SK-N-SH (cell line): ENCODE measurements around the gene AATF. TPM values are rescaled to one million over a fixed set of nuclear protein-coding genes. Genes with fewer than 3 reads are reported as not detected.

Experiments used
- CTCF ChIA-PET: fragments of 300-600, 350-600 bp; formaldehyde crosslinking; extraction: SDS; loops from one replicate; lab custom pipeline; 2021; lab: Yijun Ruan, JAX
- POLR2A ChIA-PET: fragments of 350-600 bp; sonication (Branson Sonifier 250); formaldehyde crosslinking; extraction: SDS; loops from one replicate; lab custom pipeline; 2020; ENCODE audit warnings: antibody characterized with exemption, inconsistent platforms; lab: Yijun Ruan, JAX
- DNase-seq: peaks from one replicate; pipeline ENCODE4 v3.0.0; 2012
- H2AFZ ChIP-seq: fragments of 200-600 bp; sonication (generic); 2 replicates; pipeline ENCODE4 v1.8.1; 2016; ENCODE audit warnings: antibody characterized with exemption, mild to moderate bottlenecking, low read depth
- H3F3A ChIP-seq: fragments of 200-600 bp; sonication (generic); replicated peaks from 2 replicates; pipeline ENCODE3; 2016; ENCODE audit warnings: antibody characterized with exemption, mild to moderate bottlenecking; ENCODE audit not compliant: insufficient read depth
- H3K27ac ChIP-seq, 2 experiments: fragments of 200-500 bp in 1 of 2; fragments of 200-600 bp in 1 of 2; sonication (Bioruptor generic) in 1 of 2; sonication (generic), shearing (Covaris generic) in 1 of 2; 2 replicates each; pipeline versions ENCODE4 v1.5.1 to v1.6.1; 2014 to 2016; ENCODE audit warnings: low read depth in 2 of 2, inconsistent platforms in 1 of 2, low read length in 1 of 2, mild to moderate bottlenecking in 1 of 2, mixed read lengths in 1 of 2
- H3K27me3 ChIP-seq: fragments of 200-600 bp; sonication (generic), shearing (Covaris generic); 2 replicates; pipeline ENCODE4 v1.6.1; 2016; ENCODE audit warnings: mixed run types; ENCODE audit not compliant: insufficient read depth
- H3K36me3 ChIP-seq, 2 experiments: fragments of 200-500 bp in 1 of 2; fragments of 200-600 bp in 1 of 2; sonication (Bioruptor generic) in 1 of 2; sonication (generic) in 1 of 2; replicated peaks in 1 of 2; 2 replicates each; pipeline versions ENCODE3 to v1.5.1; 2014 to 2016; ENCODE audit warnings: low read length in 1 of 2, mild to moderate bottlenecking in 1 of 2; ENCODE audit not compliant: insufficient read depth in 2 of 2, control insufficient read depth in 1 of 2
- H3K4me1 ChIP-seq, 2 experiments: fragments of 200-500 bp in 1 of 2; fragments of 200-600 bp in 1 of 2; sonication (Bioruptor generic) in 1 of 2; sonication (generic), shearing (Covaris generic) in 1 of 2; 2 replicates each; pipeline versions ENCODE4 v1.5.1 to v1.6.1; 2014 to 2016; ENCODE audit warnings: low read depth in 1 of 2, low read length in 1 of 2, mixed run types in 1 of 2; ENCODE audit not compliant: insufficient read depth in 2 of 2, control insufficient read depth in 1 of 2
- H3K4me2 ChIP-seq: fragments of 200-600 bp; sonication (generic), shearing (Covaris generic); 2 replicates; pipeline ENCODE4 v1.6.1; 2017; ENCODE audit warnings: mixed run types
- H3K4me3 ChIP-seq, 2 experiments: fragments of 200-500 bp in 1 of 2; fragments of 200-600 bp in 1 of 2; sonication (Bioruptor generic) in 1 of 2; sonication (generic), shearing (Covaris generic) in 1 of 2; 2 replicates each; pipeline versions ENCODE4 v1.5.1 to v1.8.1; 2014 to 2016; ENCODE audit warnings: low read depth in 2 of 2, inconsistent platforms in 1 of 2, low read length in 1 of 2, mild to moderate bottlenecking in 1 of 2, mixed read lengths in 1 of 2, moderate library complexity in 1 of 2
- H3K79me2 ChIP-seq: fragments of 200-600 bp; sonication (generic); 2 replicates; pipeline ENCODE4 v1.8.1; 2017; ENCODE audit warnings: mild to moderate bottlenecking; ENCODE audit not compliant: insufficient read depth
- H3K9ac ChIP-seq: fragments of 200-600 bp; sonication (generic); 2 replicates; pipeline ENCODE4 v1.6.1; 2017; ENCODE audit warnings: mixed run types
- H3K9me2 ChIP-seq: fragments of 200-600 bp; sonication (generic); 2 replicates; pipeline ENCODE4 v1.6.1; 2017; ENCODE audit warnings: mixed run types
- H3K9me3 ChIP-seq: fragments of 200-600 bp; sonication (generic); 2 replicates; pipeline ENCODE4 v1.6.1; 2017; ENCODE audit warnings: mixed run types, mild to moderate bottlenecking, moderate library complexity
- H4K20me1 ChIP-seq: fragments of 200-600 bp; sonication (generic); 2 replicates; pipeline ENCODE4 v1.6.1; 2017; ENCODE audit warnings: mild to moderate bottlenecking, mixed run types; ENCODE audit not compliant: insufficient read depth
- CHD2 ChIP-seq: fragments of 150-350 bp; IDR thresholded peaks from 2 replicates; pipeline ENCODE4 v1.6.1; 2018; ENCODE audit warnings: low read length; ENCODE audit not compliant: partially characterized antibody
- CTCF ChIP-seq: fragments of 200-600 bp; sonication (generic); IDR thresholded peaks from 2 replicates; pipeline ENCODE4 v1.6.1; 2017; ENCODE audit warnings: antibody characterized with exemption, mild to moderate bottlenecking, moderate library complexity
- EP300 ChIP-seq, 2 experiments: IDR thresholded peaks; 2 replicates each; pipeline versions ENCODE4 v1.4.0 to v1.6.1; 2012; ENCODE audit warnings: borderline replicate concordance in 1 of 2, low read depth in 1 of 2, low read length in 1 of 2
- EZH2phosphoT487 ChIP-seq: fragments of 200-600 bp; sonication (generic); IDR thresholded peaks from 2 replicates; pipeline ENCODE4 v1.6.1; 2017; ENCODE audit warnings: low read depth, mixed run types, mild to moderate bottlenecking, antibody characterized with exemption, moderate library complexity, borderline replicate concordance
- FOXJ3 ChIP-seq: sonication (generic); formaldehyde crosslinking; IDR thresholded peaks from 2 replicates; pipeline ENCODE4 v1.5.1; 2020; ENCODE audit warnings: mild to moderate bottlenecking, missing genetic modification reagents
- FOXM1 ChIP-seq: IDR thresholded peaks from 2 replicates; pipeline ENCODE4 v1.4.0; 2012; ENCODE audit warnings: low read depth, mild to moderate bottlenecking
- GABPA ChIP-seq: IDR thresholded peaks from 2 replicates; pipeline ENCODE4 v1.4.0; 2012; ENCODE audit warnings: low read depth, mild to moderate bottlenecking
- GATA2 ChIP-seq: sonication (generic); formaldehyde crosslinking; IDR thresholded peaks from 2 replicates; pipeline ENCODE4 v1.5.0; 2020; ENCODE audit warnings: mild to moderate bottlenecking, missing genetic modification reagents
- IRF3 ChIP-seq: fragments of 150-350 bp; IDR thresholded peaks from 2 replicates; pipeline ENCODE4 v1.6.1; 2016; ENCODE audit warnings: mild to moderate bottlenecking, low read depth, low read length
- MEF2A ChIP-seq: IDR thresholded peaks from 2 replicates; pipeline ENCODE4 v1.4.0; 2012; ENCODE audit warnings: low read depth, borderline replicate concordance
- MXI1 ChIP-seq: IDR thresholded peaks from 2 replicates; pipeline ENCODE4 v1.6.1; 2012; ENCODE audit warnings: mild to moderate bottlenecking, low read depth, low read length, improper control_type of control experiment
- NRF1 ChIP-seq: IDR thresholded peaks from 2 replicates; pipeline ENCODE4 v1.6.1; 2012; ENCODE audit warnings: low read depth, mild to moderate bottlenecking, low read length
- RAD21 ChIP-seq: IDR thresholded peaks from 2 replicates; pipeline ENCODE4 v1.6.1; 2012; ENCODE audit warnings: mild to moderate bottlenecking, low read length
- RCOR1 ChIP-seq: fragments of 150-350 bp; IDR thresholded peaks from 2 replicates; pipeline ENCODE4 v1.6.1; 2017; ENCODE audit warnings: antibody characterized with exemption, low read length
- RFX5 ChIP-seq: IDR thresholded peaks from 2 replicates; pipeline ENCODE4 v1.6.1; 2012; ENCODE audit warnings: mild to moderate bottlenecking, improper control_type of control experiment, low read length
- TAF1 ChIP-seq: IDR thresholded peaks from 2 replicates; pipeline ENCODE4 v1.6.1; 2012; ENCODE audit warnings: low read depth, mild to moderate bottlenecking, low read length, moderate library complexity, borderline replicate concordance
- TCF12 ChIP-seq: IDR thresholded peaks from 2 replicates; pipeline ENCODE4 v1.4.0; 2012
- YY1 ChIP-seq: IDR thresholded peaks from 2 replicates; pipeline ENCODE4 v1.4.0; 2012; ENCODE audit warnings: low read depth, mild to moderate bottlenecking
- ZBTB33 ChIP-seq: IDR thresholded peaks from 2 replicates; pipeline ENCODE4 v1.4.0; 2012; ENCODE audit warnings: low read depth, borderline replicate concordance
- WGBS: methylation state at CpG from one replicate; pipeline ENCODE4 v1.1.6; 2017; ENCODE audit warnings: low lambda C conversion rate; 5-methylcytosine and 5-hydroxymethylcytosine counted together
- polyA plus RNA-seq, 3 experiments: library from polyadenylated mRNA; depleted of rRNA; stranded (reverse); fragments of >200 nt; gene quantifications; 2 replicates each; pipeline ENCODE4 v1.2.3, GENCODE V29; 2012

AATF gene
- polyA plus RNA-seq, 1 of the 3 experiments (the other 2 are of a cell fraction) = 18.8 TPM

- Histone ChIP-seq H3K4me2 (no peak overlapping the region), H3K9ac (no peak overlapping the region), H3K4me3 (no peak overlapping the region), H3K27ac (no peak overlapping the region), H3K9me3 (no peaks in the 10 kb centered on the region), H3K4me1 (peaks cover 0 to 20% of the 10 kb centered on the region in 2 experiments; a peak in 2 of 4 replicates), H3K36me3 (peaks cover 9 to 19% of the 10 kb centered on the region in 2 experiments), H3F3A (peaks cover 3% of the 10 kb centered on the region), H2AFZ (no peak overlapping the region), H3K79me2 (peaks cover 49% of the 10 kb centered on the region; the same call in 1 of the 2 replicates), H4K20me1 (peaks cover 6% of the 10 kb centered on the region; the same call in 1 of the 2 replicates), H3K27me3 (no peaks in the 10 kb centered on the region), H3K9me2 (no peaks in the 10 kb centered on the region)
- no peak for TF ChIP-seq ZBTB33
- no peak for TF ChIP-seq RFX5
- no peak for TF ChIP-seq YY1
- TF ChIP-seq EP300 (IDR thresholded peaks at IDR 0.05; ENCODE audit: borderline replicate concordance in 1 of 2, low read depth in 1 of 2, low read length in 1 of 2) = no peak
- no peak for TF ChIP-seq GATA2 (CRISPR knock-in tag)
- POLR2A ChIA-PET = no interaction called here
- 95% methylated on average over 2 of the region's 2 CpGs for WGBS
- CTCF ChIA-PET = interaction anchor here (1.1 to 2.3 kb wide), 2 partner anchors 70 to 114 kb away, joined by 3 to 6 read pairs; no protein-coding TSS in a partner anchor
- DNase-seq = no peak
Measured at GRCh38 chr17:36977568-36977967, 28.8 kb downstream of the AATF start.

- Histone ChIP-seq H3K4me3 (no peak overlapping the region), H3K9ac (no peak overlapping the region), H3K27ac (no peak overlapping the region), H3K4me2 (no peak overlapping the region), H4K20me1 (peaks cover 4% of the 10 kb centered on the region; the same call in 1 of the 2 replicates), H3K9me3 (no peaks in the 10 kb centered on the region), H3K9me2 (no peaks in the 10 kb centered on the region), H3F3A (peaks cover 3% of the 10 kb centered on the region), H3K27me3 (no peaks in the 10 kb centered on the region), H3K79me2 (peaks cover 54% of the 10 kb centered on the region), H3K4me1 (peaks cover 0 to 20% of the 10 kb centered on the region in 2 experiments; a peak in 2 of 4 replicates), H2AFZ (no peak overlapping the region), H3K36me3 (peaks cover 9 to 19% of the 10 kb centered on the region in 2 experiments)
- WGBS = 87% methylated on average over 11 of the region's 11 CpGs
- no peak for DNase-seq
- ChIA-PET CTCF (interaction anchor here (1.0 to 2.3 kb wide), 3 partner anchors 68 to 353 kb away, joined by 3 to 6 read pairs (median 5); no protein-coding TSS in a partner anchor), POLR2A (no interaction called here)
- TF ChIP-seq RAD21 (no peak), ZBTB33 (no peak), CTCF (no peak), CHD2 (no peak), GATA2 (CRISPR knock-in tag) (no peak), GABPA (no peak), NRF1 (no peak), RFX5 (no peak), FOXM1 (no peak), TCF12 (no peak), MEF2A (no peak), RCOR1 (no peak), FOXJ3 (CRISPR knock-in tag) (no peak), EZH2phosphoT487 (no peak), EP300 (IDR thresholded peaks at IDR 0.05; ENCODE audit: borderline replicate concordance in 1 of 2, low read depth in 1 of 2, low read length in 1 of 2) (no peak), MXI1 (no peak), TAF1 (no peak), IRF3 (no peak)
Measured at GRCh38 chr17:36978810-36979564, 30.2 kb downstream of the AATF start.
